Fibroblast of the aortic adventitia (primary cell): ENCODE measurements around the gene ACKR2. TPM values are rescaled to one million over a fixed set of nuclear protein-coding genes. Genes with fewer than 3 reads are reported as not detected.

Experiments used
- DNase-seq: peaks from one replicate; pipeline ENCODE4 v3.0.0-alpha.2; 2010; ENCODE audit warnings: low read depth
- H3K4me3 ChIP-seq: 2 replicates; pipeline ENCODE4 v1.5.1; 2011; ENCODE audit warnings: low read depth, mild to moderate bottlenecking, control low read depth, low read length, moderate library complexity
- total RNA-seq: library from RNA; depleted of rRNA; stranded (reverse); fragments of >200 nt; gene quantifications from 2 replicates; pipeline ENCODE4 v1.2.3, GENCODE V29; 2012; ENCODE audit warnings: low replicate concordance
- TF ChIP-seq, protein P1 (sequence below): IDR thresholded peaks from 2 replicates; pipeline ENCODE4 v1.5.1; 2011; ENCODE audit warnings: mild to moderate bottlenecking, low read length, control low read depth, inconsistent platforms; ENCODE audit not compliant: insufficient read depth

The ACKR2 gene
- total RNA-seq, 1 donor, result under 0.01 TPM

- no peak for DNase-seq
- TF ChIP-seq, protein P1, sequence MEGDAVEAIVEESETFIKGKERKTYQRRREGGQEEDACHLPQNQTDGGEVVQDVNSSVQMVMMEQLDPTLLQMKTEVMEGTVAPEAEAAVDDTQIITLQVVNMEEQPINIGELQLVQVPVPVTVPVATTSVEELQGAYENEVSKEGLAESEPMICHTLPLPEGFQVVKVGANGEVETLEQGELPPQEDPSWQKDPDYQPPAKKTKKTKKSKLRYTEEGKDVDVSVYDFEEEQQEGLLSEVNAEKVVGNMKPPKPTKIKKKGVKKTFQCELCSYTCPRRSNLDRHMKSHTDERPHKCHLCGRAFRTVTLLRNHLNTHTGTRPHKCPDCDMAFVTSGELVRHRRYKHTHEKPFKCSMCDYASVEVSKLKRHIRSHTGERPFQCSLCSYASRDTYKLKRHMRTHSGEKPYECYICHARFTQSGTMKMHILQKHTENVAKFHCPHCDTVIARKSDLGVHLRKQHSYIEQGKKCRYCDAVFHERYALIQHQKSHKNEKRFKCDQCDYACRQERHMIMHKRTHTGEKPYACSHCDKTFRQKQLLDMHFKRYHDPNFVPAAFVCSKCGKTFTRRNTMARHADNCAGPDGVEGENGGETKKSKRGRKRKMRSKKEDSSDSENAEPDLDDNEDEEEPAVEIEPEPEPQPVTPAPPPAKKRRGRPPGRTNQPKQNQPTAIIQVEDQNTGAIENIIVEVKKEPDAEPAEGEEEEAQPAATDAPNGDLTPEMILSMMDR, result no peak
- H3K4me3 ChIP-seq, result no peak overlapping the region
Measured at GRCh38 chr3:42801048-42801620, 8.1 kb upstream of the ACKR2 start.

DNA sequence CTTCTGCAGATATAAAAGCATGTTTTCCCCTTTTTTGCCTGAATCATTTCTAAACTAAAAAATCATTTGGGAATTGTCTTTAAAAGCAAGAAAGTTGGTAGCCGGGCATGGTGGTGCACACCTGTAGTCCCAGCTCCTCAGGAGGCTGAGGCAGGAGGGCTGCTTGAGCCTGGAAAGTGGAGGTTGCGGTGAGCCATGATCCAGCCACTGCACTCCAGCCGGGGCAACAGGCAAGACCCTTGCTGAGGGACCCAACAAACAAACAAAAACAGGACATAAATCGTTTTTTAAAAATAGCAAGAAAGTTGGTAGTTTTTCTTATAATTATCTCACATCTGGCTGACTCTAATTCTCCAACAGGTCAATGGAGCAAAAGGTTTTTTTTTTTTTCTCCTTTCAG is 7.5 kb upstream of the ACKR2 start:
- TF ChIP-seq, protein P1, result no peak
- no peak for DNase-seq
- no peak overlapping the region for H3K4me3 ChIP-seq

DNA sequence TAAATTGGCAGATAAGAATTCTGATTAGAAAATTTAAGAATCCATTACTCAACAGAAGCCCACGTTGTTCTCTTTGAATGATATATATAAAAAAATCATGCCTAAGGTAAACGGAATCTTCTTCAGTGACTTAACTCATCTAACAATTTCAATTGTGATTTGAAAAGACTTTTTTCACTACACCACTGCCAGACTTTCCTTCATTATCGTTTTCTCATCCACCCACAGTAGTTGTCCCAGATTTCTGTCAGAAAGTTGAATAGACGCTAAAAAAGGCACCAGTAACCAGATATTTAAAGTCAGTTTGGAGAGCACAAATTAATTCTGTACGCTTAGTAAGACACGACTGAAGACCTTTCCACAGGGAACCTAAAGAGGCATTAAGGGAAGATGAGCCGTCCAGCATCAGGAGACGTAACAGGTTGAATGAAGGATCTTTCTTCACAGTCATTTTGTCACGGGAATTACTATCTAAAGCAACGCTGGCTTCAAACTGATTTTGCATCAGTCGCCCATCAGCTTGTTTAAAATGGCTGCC is 6.3 kb upstream of the ACKR2 start:
- H3K4me3 ChIP-seq, result peak overlapping the region; percentile 94
- TF ChIP-seq, protein P1, result no peak
- no peak for DNase-seq

GRCh38 chr3:42803414-42804105 is 5.7 kb upstream of the ACKR2 start:
- peak overlapping the region; percentile 94 for H3K4me3 ChIP-seq
- peak; percentile 32 for DNase-seq
- TF ChIP-seq, protein P1, result no peak

GRCh38 chr3:42804106-42804830 is 5.0 kb upstream of the ACKR2 start, which contains the start of gene HIGD1A:
Gene HIGD1A, minus strand, starts transcription at chr3:42804490. Its CDS starts 10,237 bp downstream, at chr3:42794253.
- TF ChIP-seq, protein P1, result no peak
- peak; percentile 91 for DNase-seq
- H3K4me3 ChIP-seq, result peak within 1 kb of the TSS; percentile 94

DNA sequence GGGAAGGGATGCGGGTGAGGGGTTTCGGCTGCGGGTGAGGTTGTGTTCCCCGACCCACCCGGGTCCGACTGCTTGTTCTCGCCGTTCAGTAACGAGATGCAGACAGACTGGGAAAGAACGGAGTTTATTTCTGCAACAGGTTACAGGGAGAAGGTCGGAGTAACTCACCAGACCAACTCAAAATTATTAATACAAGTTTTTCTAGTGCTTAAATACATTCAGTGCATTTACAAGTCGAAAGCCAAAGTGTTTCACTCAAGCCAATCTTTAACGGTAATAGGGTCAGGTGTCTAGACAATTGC is 4.5 kb upstream of the ACKR2 start:
- H3K4me3 ChIP-seq, result peak overlapping the region; percentile 94
- peak; percentile 20 for DNase-seq
- TF ChIP-seq, protein P1, result no peak
